H9 (cell line): ENCODE data around the gene STRA6. TPM values are rescaled to one million over a fixed set of nuclear protein-coding genes. Genes with fewer than 3 reads are reported as not detected.

ENCODE experiments used
- DNase-seq: peaks from one replicate; pipeline ENCODE4 v3.0.0-alpha.2; 2017
- H2AFZ ChIP-seq: one replicate; pipeline ENCODE4 v1.6.1; 2013; ENCODE audit warnings: mild to moderate bottlenecking, low read length, control low read depth, moderate library complexity
- H2AK5ac ChIP-seq: 2 replicates; pipeline ENCODE4 v1.6.1; 2013; ENCODE audit warnings: low read length, control low read depth, mixed read lengths; ENCODE audit not compliant: insufficient read length
- H2BK120ac ChIP-seq: one replicate; pipeline ENCODE4 v1.6.1; 2013; ENCODE audit warnings: low read depth, mild to moderate bottlenecking, low read length, control low read depth, inconsistent platforms; ENCODE audit not compliant: poor library complexity, severe bottlenecking
- H2BK12ac ChIP-seq: 2 replicates; pipeline ENCODE4 v1.6.1; 2013; ENCODE audit warnings: low read length, control low read depth, mixed read lengths, low read depth; ENCODE audit not compliant: insufficient read length
- H2BK15ac ChIP-seq: 2 replicates; pipeline ENCODE4 v1.6.1; 2013; ENCODE audit warnings: low read depth, low read length, control low read depth
- H2BK20ac ChIP-seq: one replicate; pipeline ENCODE4 v1.6.1; 2013; ENCODE audit warnings: low read depth, mild to moderate bottlenecking, low read length, control low read depth, inconsistent platforms; ENCODE audit not compliant: poor library complexity, severe bottlenecking
- H2BK5ac ChIP-seq: 2 replicates; pipeline ENCODE4 v1.6.1; 2013; ENCODE audit warnings: low read length, control low read depth, mixed read lengths; ENCODE audit not compliant: insufficient read length
- H3K14ac ChIP-seq: 2 replicates; pipeline ENCODE4 v1.6.1; 2013; ENCODE audit warnings: low read length, control low read depth; ENCODE audit not compliant: insufficient read depth
- H3K18ac ChIP-seq: 2 replicates; pipeline ENCODE4 v1.6.1; 2013; ENCODE audit warnings: low read depth, mild to moderate bottlenecking, mixed read lengths, low read length, control low read depth; ENCODE audit not compliant: insufficient read length
- H3K23ac ChIP-seq: 2 replicates; pipeline ENCODE4 v1.6.1; 2013; ENCODE audit warnings: low read length, control low read depth, mixed read lengths, low read depth; ENCODE audit not compliant: insufficient read length
- H3K23me2 ChIP-seq: 2 replicates; pipeline ENCODE4 v1.6.1; 2013; ENCODE audit warnings: low read depth, mild to moderate bottlenecking, mixed read lengths, low read length, control low read depth; ENCODE audit not compliant: insufficient read length, poor library complexity, severe bottlenecking
- H3K27ac ChIP-seq: 2 replicates; pipeline ENCODE4 v1.5.1; 2013; ENCODE audit warnings: low read length, control low read depth, mixed read lengths, low read depth; ENCODE audit not compliant: insufficient read length
- H3K27me3 ChIP-seq: 2 replicates; pipeline ENCODE4 v1.6.1; 2013; ENCODE audit warnings: low read length, control low read depth, inconsistent platforms; ENCODE audit not compliant: insufficient read depth
- H3K4ac ChIP-seq: 2 replicates; pipeline ENCODE4 v1.6.1; 2013; ENCODE audit warnings: low read depth, mild to moderate bottlenecking, control low read depth, inconsistent platforms, low read length, moderate library complexity
- H3K4me1 ChIP-seq: 2 replicates; pipeline ENCODE4 v1.6.1; 2013; ENCODE audit warnings: low read length, control low read depth, inconsistent platforms; ENCODE audit not compliant: insufficient read depth
- H3K4me2 ChIP-seq: 2 replicates; pipeline ENCODE4 v1.6.1; 2013; ENCODE audit warnings: low read length, control low read depth, mixed read lengths; ENCODE audit not compliant: insufficient read length, insufficient read depth
- H3K56ac ChIP-seq: 2 replicates; pipeline ENCODE4 v1.6.1; 2013; ENCODE audit warnings: low read depth, mild to moderate bottlenecking, mixed read lengths, low read length, control low read depth; ENCODE audit not compliant: insufficient read length
- H3K79me1 ChIP-seq: 2 replicates; pipeline ENCODE4 v1.6.1; 2013; ENCODE audit warnings: low read depth, mild to moderate bottlenecking, moderate library complexity, low read length, control low read depth, inconsistent platforms; ENCODE audit not compliant: insufficient read depth, poor library complexity, severe bottlenecking
- H3K79me2 ChIP-seq: 2 replicates; pipeline ENCODE4 v1.6.1; 2013; ENCODE audit warnings: low read length, control low read depth, inconsistent platforms; ENCODE audit not compliant: insufficient read depth
- H3K9ac ChIP-seq: 2 replicates; pipeline ENCODE4 v1.6.1; 2013; ENCODE audit warnings: low read length, control low read depth, mixed read lengths; ENCODE audit not compliant: insufficient read length; ENCODE audit errors: extremely low read depth
- H3K9me3 ChIP-seq: one replicate; pipeline ENCODE4 v1.6.1; 2013; ENCODE audit warnings: low read depth, low read length, inconsistent platforms; ENCODE audit not compliant: control insufficient read depth
- H3T11ph ChIP-seq: one replicate; pipeline ENCODE4 v1.6.1; 2013; ENCODE audit warnings: mild to moderate bottlenecking, low read length, control low read depth, inconsistent platforms
- H4K20me1 ChIP-seq: one replicate; pipeline ENCODE4 v1.6.1; 2013; ENCODE audit not compliant: control insufficient read depth, insufficient read length, insufficient read depth
- H4K5ac ChIP-seq: 2 replicates; pipeline ENCODE4 v1.6.1; 2013; ENCODE audit warnings: low read depth, mild to moderate bottlenecking, mixed read lengths, low read length, control low read depth; ENCODE audit not compliant: insufficient read length
- H4K8ac ChIP-seq: replicated peaks from 2 replicates; pipeline ENCODE4 v1.6.1; 2013; ENCODE audit warnings: low read length, control low read depth, mixed read lengths, low read depth; ENCODE audit not compliant: insufficient read length
- H4K91ac ChIP-seq: 2 replicates; pipeline ENCODE4 v1.6.1; 2013; ENCODE audit warnings: low read depth, mild to moderate bottlenecking, moderate library complexity, mixed read lengths, low read length, control low read depth; ENCODE audit not compliant: insufficient read length
- H3K27ac Mint-ChIP-seq, 3 experiments: 2 replicates in 2 of 3; 3 replicates in 1 of 3; pipeline ENCODE4 v1.8.0; 2020 to 2021; ENCODE audit warnings: mixed read lengths in 3 of 3, mild to moderate bottlenecking in 1 of 3, moderate library complexity in 1 of 3
- H3K27me3 Mint-ChIP-seq: 2 replicates; pipeline ENCODE4 v1.8.0; 2021; ENCODE audit warnings: low read depth, mild to moderate bottlenecking, moderate library complexity, mixed read lengths
- H3K36me3 Mint-ChIP-seq, 3 experiments: 2 replicates in 2 of 3; 3 replicates in 1 of 3; pipeline ENCODE4 v1.8.0; 2020 to 2021; ENCODE audit warnings: low read depth in 3 of 3, mixed read lengths in 3 of 3; ENCODE audit not compliant: insufficient read depth in 1 of 3
- H3K4me1 Mint-ChIP-seq, 2 experiments: 2 replicates each; pipeline ENCODE4 v1.8.0; 2020; ENCODE audit warnings: mixed read lengths in 2 of 2
- H3K4me3 Mint-ChIP-seq, 2 experiments: 2 replicates in 1 of 2; 3 replicates in 1 of 2; pipeline ENCODE4 v1.8.0; 2020 to 2021; ENCODE audit warnings: mild to moderate bottlenecking in 2 of 2, mixed read lengths in 2 of 2, moderate library complexity in 1 of 2
- H3K9me3 Mint-ChIP-seq, 2 experiments: 2 replicates in 1 of 2; 3 replicates in 1 of 2; pipeline ENCODE4 v1.8.0; 2020; ENCODE audit warnings: mild to moderate bottlenecking in 2 of 2, mixed read lengths in 2 of 2, moderate library complexity in 1 of 2
- WGBS: extraction: QIAGEN DNeasy Blood & Tissue Kit; methylation state at CpG from one replicate; pipeline ENCODE4 v1.1.7; 2013; ENCODE audit warnings: missing lambda C conversion rate, low lambda C conversion rate, mixed read lengths; ENCODE audit not compliant: insufficient read length; ENCODE audit errors: extremely low coverage; 5-methylcytosine and 5-hydroxymethylcytosine counted together
- total RNA-seq: library from RNA; stranded (reverse); gene quantifications from 2 replicates; pipeline ENCODE4 v1.2.1, GENCODE V29; 2021
- TF ChIP-seq, protein P1 (sequence below): fragments of 200-600 bp; sonication (generic); conservative IDR thresholded peaks from 3 replicates; pipeline ENCODE4 v1.8.0; 2021; ENCODE audit warnings: antibody characterized with exemption, mild to moderate bottlenecking

STRA6 gene
- total RNA-seq, 1 experiment from 2014 or later, result 12.8 TPM

DNA sequence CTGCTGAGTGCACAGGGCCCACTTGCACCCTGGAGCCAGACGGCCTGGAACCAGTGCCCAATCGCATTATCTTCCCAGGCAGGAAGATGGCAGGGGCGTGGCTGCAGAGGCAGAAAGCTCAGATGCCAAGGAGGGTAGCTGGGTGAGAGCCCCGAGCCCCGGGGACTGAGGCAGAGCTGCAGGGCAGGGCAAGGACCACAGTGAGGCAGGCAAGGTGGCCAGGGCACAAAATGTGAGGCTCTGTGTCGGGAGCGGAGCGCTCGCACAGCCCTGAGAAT lies 31.9 kb upstream of the STRA6 start:
- DNase-seq, result no peak
- no peak overlapping the region for H2BK20ac ChIP-seq
- no CpG with 5 or more reads among the region's 9 CpGs for WGBS

More for the DNA sequence above, 31.9 kb upstream of the STRA6 start:
- TF ChIP-seq, protein P1, sequence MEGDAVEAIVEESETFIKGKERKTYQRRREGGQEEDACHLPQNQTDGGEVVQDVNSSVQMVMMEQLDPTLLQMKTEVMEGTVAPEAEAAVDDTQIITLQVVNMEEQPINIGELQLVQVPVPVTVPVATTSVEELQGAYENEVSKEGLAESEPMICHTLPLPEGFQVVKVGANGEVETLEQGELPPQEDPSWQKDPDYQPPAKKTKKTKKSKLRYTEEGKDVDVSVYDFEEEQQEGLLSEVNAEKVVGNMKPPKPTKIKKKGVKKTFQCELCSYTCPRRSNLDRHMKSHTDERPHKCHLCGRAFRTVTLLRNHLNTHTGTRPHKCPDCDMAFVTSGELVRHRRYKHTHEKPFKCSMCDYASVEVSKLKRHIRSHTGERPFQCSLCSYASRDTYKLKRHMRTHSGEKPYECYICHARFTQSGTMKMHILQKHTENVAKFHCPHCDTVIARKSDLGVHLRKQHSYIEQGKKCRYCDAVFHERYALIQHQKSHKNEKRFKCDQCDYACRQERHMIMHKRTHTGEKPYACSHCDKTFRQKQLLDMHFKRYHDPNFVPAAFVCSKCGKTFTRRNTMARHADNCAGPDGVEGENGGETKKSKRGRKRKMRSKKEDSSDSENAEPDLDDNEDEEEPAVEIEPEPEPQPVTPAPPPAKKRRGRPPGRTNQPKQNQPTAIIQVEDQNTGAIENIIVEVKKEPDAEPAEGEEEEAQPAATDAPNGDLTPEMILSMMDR, result no peak
- Mint-ChIP-seq H3K9me3 (no peaks in the 10 kb centered on the region), H3K4me1 (peaks cover 39 to 51% of the 10 kb centered on the region in 2 experiments), H3K36me3 (no peaks in the 10 kb centered on the region; a peak in 1 of 7 replicates), H3K27ac (no peak overlapping the region), H3K27me3 (peaks cover 62% of the 10 kb centered on the region), H3K4me3 (no peak overlapping the region)
- Histone ChIP-seq H3T11ph (no peak overlapping the region), H3K4me2 (no peak overlapping the region), H3K18ac (no peak overlapping the region), H3K23me2 (no peaks in the 10 kb centered on the region), H3K9ac (no peak overlapping the region), H2BK12ac (no peak overlapping the region), H4K8ac (no peak overlapping the region), H2BK15ac (no peak overlapping the region), H2BK120ac (no peak overlapping the region), H2AFZ (no peak overlapping the region), H3K9me3 (no peaks in the 10 kb centered on the region), H3K56ac (no peak overlapping the region), H3K4ac (no peak overlapping the region), H3K27ac (no peak overlapping the region), H3K79me1 (no peaks in the 10 kb centered on the region), H3K79me2 (no peaks in the 10 kb centered on the region), H2AK5ac (no peak overlapping the region), H3K4me1 (peaks cover 4% of the 10 kb centered on the region; the same call in 1 of the 2 replicates), H4K20me1 (no peaks in the 10 kb centered on the region), H3K14ac (peak overlapping the region; percentile 42; the same call in 1 of the 2 replicates), H3K23ac (no peak overlapping the region), H2BK5ac (no peak overlapping the region), H4K91ac (no peak overlapping the region), H3K27me3 (no peaks in the 10 kb centered on the region), H4K5ac (no peak overlapping the region)
